Measurements from ENCODE around the gene C20orf204.

C20orf204 gene

DNA sequence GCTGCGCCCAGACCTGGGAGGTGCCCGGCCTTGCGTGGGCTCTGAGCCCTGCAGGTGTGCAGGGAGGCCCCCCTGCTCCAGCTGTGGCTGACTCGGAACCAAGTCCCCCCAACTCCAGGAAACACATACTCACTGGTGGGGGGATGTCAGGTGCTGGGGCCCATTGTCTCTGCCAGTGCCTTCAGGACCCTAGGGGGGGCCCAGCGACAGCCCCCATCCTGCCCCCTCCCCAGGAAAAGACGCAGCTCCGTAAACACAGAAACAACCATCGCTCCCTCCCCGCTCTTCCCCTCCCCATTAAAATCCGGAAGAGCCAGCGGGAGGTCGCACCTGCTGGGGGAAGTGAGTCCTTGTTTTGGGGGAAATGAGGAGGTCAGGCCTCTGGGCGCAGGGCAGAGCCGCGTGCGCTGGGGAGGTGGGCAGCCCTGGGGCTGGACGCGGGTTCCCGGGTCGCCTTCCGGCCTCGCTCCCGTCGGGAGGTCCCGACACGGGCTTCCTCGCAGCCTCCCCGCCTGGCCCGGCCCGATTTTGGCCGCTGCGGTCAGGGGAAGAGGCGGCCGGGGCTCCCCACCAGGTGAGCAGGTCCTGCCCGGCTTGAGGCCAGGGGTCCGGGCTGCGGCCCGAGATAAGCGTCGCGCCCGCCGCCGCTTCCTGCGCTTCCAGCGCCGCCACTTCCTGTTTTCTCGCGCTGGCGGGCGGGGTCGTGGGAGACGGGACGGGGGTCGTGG, 6.2 kb downstream of the C20orf204 start:
- no peak for DNase-seq

DNA sequence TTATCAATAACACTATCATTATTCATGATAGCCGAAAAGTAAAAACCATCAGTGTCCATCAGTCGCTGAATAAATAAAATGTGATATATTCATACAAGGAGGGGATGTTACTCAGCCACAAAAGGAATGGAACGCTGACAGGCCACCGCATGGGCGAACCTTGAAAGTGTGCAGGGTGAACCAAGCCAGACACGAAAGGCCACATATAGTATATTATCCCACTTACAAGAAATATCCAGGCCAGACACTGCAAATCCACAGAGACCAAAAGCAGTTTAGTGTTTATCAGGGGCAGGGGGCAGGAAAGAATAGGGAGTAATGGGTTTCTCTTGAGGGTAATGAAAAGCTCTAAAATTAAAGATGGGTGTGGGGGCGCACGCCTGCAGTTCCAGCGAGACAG, 7.8 kb downstream of the C20orf204 start:
- DNase-seq, result no peak

DNA sequence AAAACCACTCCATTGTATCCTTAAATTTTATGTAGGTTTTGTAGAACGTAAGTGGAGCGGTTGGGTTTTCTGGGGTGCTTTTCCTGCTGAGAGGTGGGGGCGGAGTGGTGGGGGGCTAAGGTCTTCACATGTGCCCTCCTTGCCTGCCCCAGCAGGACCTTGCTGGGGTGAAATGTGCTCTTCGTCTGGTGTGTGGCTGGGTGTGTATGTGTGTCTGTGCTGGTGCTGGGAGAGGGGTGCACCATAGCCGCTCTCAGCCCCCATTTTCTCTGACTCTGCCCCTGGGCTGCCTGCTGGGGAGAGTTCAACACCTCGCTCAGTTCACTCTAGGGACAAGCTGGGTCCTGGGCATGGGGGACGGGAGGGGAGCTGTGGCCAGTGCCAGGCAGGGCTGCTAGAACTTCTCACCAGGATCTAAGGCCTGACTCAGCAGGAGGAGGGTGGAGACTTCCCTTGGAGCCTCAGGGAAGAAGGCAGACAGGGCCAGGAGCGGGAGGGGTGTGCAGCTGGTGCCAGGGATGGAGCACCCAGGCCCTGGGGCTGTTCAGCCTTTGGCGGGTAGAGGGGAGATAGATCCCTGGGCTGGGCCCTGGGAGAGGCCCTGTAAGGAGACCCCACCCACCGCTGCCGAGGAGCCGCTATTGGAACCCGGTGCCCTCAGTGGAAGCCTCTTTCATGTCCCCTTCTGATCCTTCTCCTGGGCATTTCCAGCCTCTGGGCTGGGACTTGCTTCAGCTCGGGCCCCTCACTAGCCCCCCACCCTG, 8.7 kb downstream of the C20orf204 start:
- DNase-seq, result no peak

DNA sequence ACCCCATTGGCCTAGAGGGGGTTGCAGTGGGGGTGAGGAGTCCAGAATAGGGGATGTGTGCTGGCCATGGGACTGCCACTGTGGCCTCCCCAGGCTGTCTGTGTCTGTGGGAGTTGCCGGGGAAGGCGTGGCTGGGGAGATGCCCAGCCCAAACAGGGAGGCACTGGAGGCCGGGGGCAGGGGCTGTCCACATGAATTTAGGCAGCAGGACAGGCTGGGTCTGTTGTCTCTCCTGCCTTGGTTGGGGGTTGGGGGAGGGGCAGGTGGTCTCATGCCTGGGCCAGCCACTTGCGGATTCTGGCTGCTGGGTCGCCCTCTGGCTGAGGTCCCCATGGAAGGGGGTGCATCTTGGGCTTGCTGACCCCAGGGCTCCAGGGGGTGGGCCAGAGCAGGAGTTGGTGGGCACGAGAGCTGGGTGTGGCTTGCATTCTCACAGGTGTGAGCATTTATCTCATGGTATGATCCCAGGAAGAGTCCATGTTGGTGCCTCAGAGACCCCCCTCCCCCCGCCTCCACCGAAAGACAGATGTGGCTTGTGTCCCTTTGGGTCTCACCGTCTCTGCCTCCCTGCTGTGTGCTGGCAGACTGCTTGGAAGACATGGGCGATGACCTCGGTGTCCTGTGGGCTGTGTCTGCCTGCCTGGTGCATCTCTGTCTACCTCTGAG, 9.5 kb downstream of the C20orf204 start:
- DNase-seq, result no peak

DNA sequence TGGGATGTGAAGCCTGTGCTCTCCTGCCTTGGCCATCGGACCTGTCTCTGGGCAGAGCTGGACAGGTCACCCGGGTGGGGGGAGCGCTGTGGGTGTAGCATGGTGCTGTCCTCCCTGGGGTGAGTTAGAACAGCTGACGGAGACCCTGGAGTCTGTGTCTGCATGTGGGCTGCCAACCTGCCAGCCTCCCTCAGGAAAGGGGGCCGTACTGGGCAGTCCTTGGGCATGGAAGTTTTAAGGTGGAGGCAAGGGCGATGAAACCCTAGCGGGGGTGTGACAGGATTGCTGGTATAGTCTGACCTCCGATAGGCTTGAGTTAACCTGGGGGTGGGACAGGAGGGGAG, 11.0 kb downstream of the C20orf204 start:
- no peak for DNase-seq

DNA sequence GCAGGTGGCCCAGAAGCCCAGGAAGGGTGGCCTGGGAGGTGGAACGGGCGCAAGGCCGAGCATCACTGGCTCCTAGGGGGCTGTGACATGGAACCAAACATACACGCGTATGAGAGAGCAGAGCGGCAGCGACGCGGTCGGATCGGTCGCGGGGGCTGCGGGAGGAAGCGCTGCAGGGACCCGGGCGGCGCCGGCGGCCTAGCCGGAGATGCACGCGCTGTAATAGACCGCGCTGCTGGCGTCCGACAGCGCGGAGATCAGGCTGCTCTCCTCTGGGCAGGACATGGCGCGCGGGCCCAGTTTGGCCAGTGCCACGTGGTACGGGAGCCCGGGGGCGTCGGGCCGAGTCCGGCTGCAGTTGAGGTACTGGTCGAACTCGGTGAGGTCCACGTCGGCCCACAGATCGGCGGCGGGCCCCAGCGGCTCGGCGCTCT, 12.0 kb downstream of the C20orf204 start:
- DNase-seq, result no peak

DNA sequence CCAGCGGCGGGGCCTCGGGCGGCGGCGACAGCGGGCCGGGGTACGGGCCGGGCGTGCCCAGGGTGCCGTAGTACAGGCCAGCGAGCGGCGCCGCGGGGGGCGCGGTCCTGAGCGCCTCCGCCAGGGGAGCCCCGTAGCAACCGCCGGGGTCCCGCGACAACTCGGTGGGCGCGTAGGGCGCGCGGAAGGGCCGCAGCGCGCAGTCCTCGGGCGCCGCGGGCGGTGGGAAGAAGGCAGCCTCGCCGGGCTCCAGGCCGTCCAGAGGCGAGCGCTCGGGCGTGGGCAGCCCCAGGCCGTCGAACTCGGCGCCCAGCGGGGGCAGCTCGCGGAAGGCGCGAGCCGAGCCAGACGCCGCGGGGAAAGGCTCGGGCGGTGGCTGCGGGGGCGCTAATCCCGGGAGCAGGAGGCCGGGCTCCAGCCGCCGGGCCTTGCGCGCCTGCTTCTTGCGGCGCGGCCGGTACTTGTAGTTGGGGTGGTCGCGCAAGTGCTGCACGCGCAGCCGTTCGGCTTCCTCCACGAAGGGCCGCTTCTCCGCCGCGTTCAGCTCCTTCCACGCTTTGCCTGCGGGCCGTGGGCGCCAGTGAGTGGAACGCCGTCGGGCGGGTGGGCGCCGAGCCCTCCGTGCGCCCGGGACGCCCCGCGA, 12.5 kb downstream of the C20orf204 start:
- DNase-seq, result no peak

DNA sequence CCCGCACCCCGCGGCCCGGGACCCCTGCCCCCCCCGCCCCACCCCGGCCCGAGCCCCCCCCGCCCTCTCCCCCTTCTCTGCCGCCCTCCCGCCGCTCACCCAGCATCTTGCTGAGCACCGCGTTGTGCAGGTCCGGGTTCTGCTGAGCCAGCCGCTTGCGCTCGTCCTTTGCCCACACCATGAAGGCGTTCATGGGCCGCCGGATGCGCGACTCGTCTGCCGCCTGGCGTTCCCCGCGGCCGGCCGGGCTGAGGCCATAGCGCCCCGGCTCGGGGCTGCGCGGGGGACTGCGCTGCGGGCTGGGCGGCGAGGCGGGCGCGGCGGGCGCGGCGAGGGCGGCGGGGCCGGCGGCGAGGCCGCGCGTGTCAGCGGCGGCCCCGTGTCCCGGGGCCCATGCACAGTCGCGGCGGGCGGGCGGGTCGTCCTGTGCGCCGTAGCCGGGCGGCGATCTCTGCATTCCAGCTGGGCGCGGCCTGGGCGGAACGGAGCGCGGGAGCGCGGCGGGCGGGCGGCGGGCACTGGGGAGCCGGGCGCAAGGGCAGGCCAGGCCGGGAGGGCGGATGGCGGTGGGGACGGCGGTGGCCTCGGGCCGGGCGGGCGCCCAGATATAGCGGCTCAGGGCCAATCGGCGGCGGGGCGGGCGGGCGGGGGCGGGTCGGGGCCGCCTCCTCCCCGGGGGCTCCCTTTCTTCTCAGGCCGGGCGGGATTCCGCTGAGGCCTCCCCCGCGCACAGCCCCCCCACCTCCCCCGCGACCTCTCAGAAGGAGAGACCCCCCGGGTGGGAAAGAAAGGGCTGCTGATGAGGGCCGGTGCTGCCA, 13.3 kb downstream of the C20orf204 start, which contains the start of gene SOX18:
Gene SOX18 (minus strand): TSS at position 580 of the 818 bp plus-strand sequence. CDS start 123 bp downstream, at position 457.
- no peak for DNase-seq

DNA sequence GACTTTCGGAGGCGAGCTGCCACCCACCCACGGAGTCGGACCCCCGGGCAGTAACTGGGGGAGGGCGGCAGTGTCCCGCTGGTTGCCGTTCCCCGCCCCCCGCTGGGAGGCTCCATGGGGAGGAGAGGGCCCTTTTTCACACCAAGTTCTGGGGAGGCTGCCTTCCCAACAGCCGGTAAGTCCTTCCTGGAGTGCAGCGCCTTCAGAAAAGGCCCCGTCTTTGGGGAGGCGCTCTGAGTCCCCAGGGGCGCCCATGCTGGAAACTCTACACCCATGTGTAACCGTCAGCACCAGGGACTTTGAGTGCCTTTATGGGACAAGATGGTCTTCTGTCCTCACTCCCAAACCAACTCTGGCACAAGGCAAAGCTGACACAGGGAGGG, 13.9 kb downstream of the C20orf204 start:
- no peak for DNase-seq

DNA sequence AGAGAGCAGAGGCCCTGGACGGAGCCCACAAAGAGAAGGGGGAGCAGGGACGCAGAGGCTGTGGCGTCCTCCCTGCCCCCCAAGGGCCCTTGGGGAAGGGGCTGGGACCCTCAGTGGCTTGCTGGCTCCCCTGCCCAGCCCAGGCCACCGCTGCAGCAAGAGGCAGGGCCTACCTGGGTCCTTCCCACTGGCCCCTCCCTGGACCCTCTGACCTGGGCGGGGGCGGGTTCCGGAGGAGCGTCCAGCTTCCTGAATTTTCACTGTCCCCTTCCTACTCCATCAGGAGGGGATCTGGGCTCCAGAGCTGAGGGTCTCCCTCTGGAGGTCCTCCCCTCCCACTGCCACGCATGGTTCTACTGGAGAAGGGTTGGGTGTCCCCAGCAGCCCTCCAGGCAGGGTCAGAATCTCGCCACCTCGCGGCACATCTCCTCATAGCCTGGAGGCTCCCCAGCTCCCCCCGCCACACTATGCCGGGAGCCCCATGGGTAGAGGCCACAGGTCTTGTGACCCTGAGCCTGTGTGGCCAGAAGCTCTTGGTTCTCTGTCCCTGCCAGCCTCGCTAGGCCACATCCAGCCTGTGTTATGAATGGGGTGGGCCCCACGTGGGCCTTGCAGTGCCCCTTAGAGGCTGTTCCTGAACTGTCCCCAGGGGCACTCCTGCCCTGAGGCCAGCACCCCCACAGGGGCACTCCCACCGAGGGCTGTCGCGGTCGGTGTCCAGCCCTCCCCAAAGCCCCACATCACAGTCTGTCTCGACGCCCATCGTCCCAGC, 14.5 kb downstream of the C20orf204 start:
- DNase-seq, result no peak

DNA sequence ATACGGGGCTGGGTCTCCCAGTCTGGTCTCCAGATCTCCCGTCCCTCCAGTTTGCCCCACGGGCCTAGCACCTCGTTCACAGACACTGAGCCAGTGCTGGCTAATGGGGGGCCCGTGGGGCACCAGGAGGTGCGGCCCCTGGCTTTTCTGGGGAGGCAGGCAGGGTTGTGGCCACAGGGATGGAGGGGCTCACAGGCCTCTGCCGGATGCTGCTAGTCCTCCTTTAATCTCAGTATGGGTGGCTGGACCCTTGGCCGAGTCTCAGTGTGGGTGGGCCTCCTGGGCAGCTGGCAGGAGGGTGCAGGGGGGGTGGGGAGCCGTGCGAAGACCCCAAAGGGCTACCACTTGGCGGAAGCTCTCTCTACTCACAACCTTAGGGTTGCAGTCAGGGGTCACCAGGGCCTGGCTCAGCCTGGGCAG, 15.1 kb downstream of the C20orf204 start:
- DNase-seq, result no peak

DNA sequence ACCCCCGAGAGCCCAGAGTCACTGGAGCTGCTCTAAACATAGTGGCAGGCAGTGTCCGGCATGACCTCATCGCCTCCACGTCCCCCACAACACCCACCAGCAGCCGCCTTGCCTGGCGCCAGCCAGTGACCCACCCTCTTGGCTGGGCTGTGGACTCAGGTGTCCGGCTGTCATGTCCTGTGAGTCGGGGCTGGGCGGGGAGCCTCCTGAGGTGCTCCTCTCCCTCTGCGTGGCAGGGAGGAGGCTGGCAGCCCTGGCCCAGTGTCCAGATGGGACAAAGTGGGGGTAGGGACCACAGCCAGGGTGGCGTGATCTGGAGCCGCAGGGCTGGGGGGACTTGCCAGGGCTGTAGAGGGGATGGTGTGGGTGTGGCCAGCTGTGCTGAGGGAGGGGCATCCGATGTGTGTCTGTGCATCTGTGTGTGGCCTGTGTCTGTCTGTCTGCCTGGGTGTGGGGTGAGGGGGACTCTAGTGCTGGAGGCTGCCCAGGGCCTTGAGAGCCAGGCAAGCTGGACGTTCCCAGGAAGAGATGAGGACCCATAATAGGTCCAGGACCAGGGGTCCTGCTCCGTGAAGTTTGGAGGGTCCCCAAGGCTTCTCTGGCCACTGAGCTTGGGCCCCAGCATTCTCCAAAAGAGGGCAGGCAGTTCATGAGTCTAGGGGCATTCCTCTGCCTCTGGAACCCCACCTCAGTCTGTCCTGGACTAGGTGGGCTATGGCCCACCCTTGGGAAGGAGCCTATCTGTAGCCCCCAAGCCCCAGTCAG, 15.8 kb downstream of the C20orf204 start:
- no peak for DNase-seq

DNA sequence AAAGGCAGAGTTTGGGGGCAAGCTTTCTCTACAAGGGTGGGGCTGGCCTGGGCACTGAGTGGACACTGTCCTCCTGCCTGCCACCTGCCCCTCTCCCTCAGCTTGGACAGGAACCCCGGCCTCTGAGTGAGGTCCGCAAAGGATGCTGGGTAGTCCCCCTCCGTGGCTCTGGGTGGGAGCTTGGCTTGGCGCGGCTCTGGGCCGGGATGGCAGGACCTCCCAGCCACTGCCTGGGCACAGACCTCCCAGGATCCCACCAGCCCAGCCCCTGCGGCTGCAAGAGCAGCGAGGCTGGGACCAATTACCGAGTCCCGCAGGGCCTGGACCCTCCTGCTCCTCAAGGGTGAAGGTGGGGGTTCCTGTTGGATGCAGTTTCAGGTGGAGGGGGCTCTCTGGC, 16.3 kb downstream of the C20orf204 start:
- no peak for DNase-seq

DNA sequence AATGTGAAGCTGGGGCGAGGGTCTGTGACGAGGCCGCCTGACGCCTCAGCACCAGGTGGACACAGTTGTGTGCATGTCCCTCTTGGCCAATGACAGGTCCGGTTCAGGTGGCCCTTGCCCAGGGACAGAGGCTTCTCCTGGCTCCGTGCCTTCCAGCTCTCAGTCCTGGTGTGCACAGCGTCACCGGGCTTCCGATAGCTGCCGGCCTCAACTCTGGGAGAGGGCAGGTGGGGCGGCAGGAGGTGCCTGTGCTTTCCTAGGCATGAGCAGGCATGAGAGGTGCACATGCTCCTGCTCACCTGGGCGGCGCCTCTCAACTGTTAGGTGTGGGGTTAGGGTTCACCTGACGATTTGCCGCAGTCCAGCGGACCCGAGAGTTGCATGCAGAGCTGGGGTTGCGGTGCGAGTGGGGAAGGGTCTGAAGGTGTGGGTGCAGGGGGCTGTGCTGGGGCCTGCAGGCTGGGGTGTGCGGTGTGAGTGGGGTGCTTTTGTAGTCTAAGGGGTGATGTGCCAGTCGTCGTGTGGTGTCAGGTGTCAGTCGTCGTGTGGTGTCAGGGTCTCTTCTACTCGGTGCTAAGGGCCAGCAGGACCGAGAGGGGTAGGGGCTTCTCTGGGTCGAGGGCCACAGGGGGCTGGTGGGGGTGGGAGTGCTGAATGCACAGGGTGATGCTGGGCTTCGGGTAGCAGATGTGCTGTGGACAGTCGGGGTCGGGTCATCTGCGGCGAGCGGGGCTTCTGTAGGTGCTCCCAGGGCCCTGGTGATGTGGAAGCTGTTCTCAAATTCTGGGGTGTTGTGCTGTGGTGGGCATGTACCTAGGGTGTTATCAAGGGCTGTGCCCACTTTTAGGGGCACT, 17.2 kb downstream of the C20orf204 start:
- no peak for DNase-seq

DNA sequence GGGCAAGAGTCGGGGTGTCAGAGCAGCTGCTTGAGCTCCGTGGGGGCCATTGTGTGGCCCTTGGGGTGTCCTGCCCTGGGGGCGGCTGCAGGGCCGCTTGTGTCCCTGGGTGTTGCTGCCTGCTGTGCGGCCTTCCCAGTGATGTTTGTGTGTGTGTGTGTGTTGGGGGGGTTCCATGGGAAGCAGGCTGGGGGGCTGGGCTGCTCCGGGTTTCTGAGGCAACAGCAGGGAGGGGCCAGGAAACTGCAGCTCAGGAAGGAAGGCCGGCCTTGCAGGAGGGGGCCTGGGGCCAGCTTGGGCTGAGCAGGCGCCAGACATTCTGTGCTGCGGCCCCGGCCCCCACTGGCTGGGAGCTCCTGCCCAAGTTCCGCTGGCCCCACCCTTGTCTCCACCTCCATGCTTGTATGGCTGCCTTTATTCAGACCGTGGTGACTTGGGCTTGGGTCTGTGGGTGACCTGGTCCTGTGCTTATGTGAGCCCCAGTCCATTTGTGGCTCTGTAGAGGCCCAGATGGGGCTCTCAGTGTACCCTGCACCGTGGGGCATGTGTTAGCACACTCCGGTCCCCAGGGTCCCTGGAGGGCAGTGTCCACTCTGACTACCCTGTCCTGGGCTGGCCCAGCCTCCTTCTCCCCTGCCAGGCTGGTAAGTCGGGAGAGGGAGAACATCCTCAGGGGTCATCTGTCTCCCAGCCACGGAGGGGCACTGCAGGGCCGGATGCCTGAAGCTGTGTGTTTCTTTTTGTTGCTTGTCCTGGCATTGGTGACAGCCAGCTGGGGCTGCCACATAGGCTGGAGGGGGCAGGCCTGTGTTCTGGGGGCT, 18.1 kb downstream of the C20orf204 start:
- DNase-seq, result peak; percentile 84

DNA sequence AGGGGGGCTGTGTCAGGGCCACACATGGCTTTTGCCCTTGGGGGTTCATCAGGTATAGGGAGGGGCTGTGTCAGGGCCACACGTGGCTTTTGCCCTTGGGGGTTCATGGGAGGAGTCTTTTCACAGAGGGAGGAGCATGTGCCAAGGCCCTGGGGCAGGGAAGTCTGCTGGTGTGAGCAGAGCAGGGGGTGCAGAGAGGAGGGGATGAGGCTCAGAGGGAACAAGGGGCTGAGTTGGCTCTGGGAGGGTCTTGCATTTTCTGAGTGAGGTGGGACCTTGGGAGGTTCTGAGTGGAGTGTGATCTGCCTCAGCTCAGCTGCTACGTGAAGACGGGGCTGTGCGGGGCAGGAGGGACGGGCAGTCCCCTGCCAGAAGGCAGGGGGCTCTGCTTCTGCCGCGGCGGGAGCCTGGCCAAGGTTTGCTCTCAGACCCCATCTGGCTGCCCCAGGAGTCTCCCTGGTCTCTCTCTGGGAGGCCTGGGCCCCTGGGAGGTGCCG, 19.5 kb downstream of the C20orf204 start:
- DNase-seq, result no peak

DNA sequence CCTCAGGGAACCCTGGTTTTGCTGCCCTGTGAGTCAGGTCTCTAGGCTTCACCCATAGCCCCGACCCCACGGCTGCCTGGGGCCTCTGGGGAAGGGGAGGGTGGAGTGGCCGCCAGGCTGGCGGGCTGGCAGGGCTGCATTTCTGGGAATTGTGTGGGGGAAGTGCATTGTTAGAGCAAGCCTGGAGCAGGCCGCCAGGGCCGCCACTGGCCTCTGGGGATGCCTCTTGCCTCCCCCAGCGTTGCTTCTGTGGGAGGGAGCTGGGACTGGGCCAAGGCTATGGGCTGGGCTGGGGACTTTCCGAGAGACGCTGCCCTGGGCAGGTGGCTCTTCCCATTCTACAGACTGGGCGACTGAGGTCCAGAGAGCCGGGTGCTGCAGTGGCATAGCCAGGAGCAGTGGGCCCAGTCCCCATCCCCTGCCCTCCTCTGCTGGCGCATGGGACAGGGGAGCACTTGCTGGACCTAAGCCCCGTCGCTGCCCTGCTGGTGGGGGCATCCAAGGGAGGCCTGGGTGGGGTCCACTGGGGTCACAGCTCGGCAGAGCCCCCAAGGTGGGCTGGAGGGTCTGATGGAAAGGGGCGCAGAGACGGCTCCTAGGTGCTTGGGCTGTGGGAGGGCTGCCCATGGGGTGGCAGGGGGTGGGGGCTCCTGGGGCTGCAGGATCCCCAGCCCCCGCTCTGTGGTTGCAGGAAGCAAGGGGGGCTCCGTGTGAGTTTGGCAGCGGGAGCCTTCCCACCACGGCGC, 20.1 kb downstream of the C20orf204 start:
- DNase-seq, result no peak

DNA sequence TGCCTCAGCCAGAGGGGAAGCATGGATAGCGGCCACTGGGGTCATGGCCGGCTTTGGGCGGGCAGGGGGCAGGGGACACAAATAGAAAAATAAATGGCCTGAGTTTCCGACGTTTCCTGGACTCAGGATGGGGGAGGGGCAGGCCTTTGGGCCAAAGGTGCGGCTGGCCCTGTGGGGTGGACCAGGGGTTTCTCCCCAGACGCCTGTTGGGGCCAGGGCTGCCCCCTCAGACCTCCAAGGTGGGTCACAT, 20.6 kb downstream of the C20orf204 start:
- no peak for DNase-seq
